Esophagus squamous epithelium (tissue), 4 donors: ENCODE measurements around the gene MRPL40.

ENCODE experiments used
- CTCF ChIP-seq, 6 experiments: fragments of 450-650 bp in 4 of 6; fragments of 200-600 bp in 2 of 6; sonication (generic) in 2 of 6; IDR thresholded peaks; one replicate each; pipeline ENCODE4 v1.5.1; 2016 to 2019; ENCODE audit warnings: antibody characterized with exemption in 6 of 6, mild to moderate bottlenecking in 4 of 6, moderate library complexity in 4 of 6
- POLR2A ChIP-seq, 4 donors: fragments of 450-650 bp; IDR thresholded peaks; one replicate each; pipeline ENCODE4 v1.6.1; 2017; ENCODE audit warnings: antibody characterized with exemption in 4 of 4, mild to moderate bottlenecking in 4 of 4, moderate library complexity in 3 of 4

- TF ChIP-seq CTCF (IDR thresholded peaks at IDR 0.05) (no peak), POLR2A (IDR thresholded peaks at IDR 0.05) (no peak)
These were observed 46.1 kb upstream of the MRPL40 start for GRCh38 chr22:19386248-19386647.
